ENCODE data around the gene B4GALT2.

DNA sequence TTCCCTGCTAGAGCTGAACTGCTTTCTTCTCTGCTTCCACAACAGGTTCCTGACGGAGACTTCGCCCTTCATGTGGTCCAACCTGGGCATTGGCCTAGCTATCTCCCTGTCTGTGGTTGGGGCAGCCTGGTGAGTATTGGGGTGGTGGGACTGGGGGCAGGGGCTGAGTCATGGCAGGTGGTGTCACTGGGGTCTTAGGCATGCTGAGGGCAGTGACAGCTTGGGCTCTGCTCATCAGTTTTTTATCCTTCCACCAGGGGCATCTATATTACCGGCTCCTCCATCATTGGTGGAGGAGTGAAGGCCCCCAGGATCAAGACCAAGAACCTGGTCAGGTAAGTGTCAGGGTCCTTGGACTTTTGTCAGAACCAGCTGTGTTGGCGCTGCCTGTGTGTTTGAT, 3.0 kb upstream of the B4GALT2 start:
- TF ChIP-seq CTCF (conservative IDR thresholded peaks at IDR 0.05; ENCODE audit: low read depth, low read length) (no peak; the same call in 1 of the 2 replicates), RAD21 (IDR thresholded peaks at IDR 0.05; ENCODE audit: low read length) (no peak)

All from IMR-90 (cell line).